ENCODE measurements around the gene RCC2.
"Not testable (repeated sequence)": the region's sequence is repeated elsewhere in the genome, so short reads cannot be mapped to it uniquely, and the experiment has no call there.

RCC2 gene

GRCh38 chr1:17439250-17440073, at the start of gene RCC2:
TSS of gene RCC2 (minus strand) at chr1:17439677. CDS start at chr1:17438514, 1,163 bp downstream.
- peaks cover 29% of the 10 kb centered on the region for H3K36me3 ChIP-seq
- peak within 1 kb of the TSS; percentile 100 for H3K4me3 ChIP-seq
- no peaks in the 10 kb centered on the region for H3K9me3 ChIP-seq
- peak within 1 kb of the TSS; percentile 100 for H3K27ac ChIP-seq
- H3K4me1 ChIP-seq, result peaks cover 51% of the 10 kb centered on the region
- peaks cover 31% of the 10 kb centered on the region for H4K20me1 ChIP-seq
- TF ChIP-seq Cebpa-rat (IDR thresholded peaks at IDR 0.05), result no peak
- no peaks in the 10 kb centered on the region for H3K27me3 ChIP-seq
- H3K4me2 ChIP-seq, result peak within 1 kb of the TSS; percentile 91
- H3K9ac ChIP-seq, result peak within 1 kb of the TSS; percentile 100

GRCh38 chr1:17486242-17486641, 46.8 kb upstream of the RCC2 start:
- no peaks in the 10 kb centered on the region for H3K27me3 ChIP-seq
- no peak overlapping the region for H3K27ac ChIP-seq
- no peaks in the 10 kb centered on the region for H3K9me3 ChIP-seq
- no peaks in the 10 kb centered on the region for H3K4me1 ChIP-seq
- H4K20me1 ChIP-seq, result no peaks in the 10 kb centered on the region
- H3K36me3 ChIP-seq, result no peaks in the 10 kb centered on the region
- no peak for TF ChIP-seq Cebpa-rat (IDR thresholded peaks at IDR 0.05)
- no peak overlapping the region for H3K4me3 ChIP-seq
- H3K4me2 ChIP-seq, result no peak overlapping the region
- no peak overlapping the region for H3K9ac ChIP-seq

GRCh38 chr1:17485281-17485680, 45.8 kb upstream of the RCC2 start:
- Histone ChIP-seq H3K4me2 (no peak overlapping the region), H3K4me3 (no peak overlapping the region), H4K20me1 (no peaks in the 10 kb centered on the region), H3K4me1 (no peaks in the 10 kb centered on the region), H3K27me3 (no peaks in the 10 kb centered on the region), H3K36me3 (no peaks in the 10 kb centered on the region), H3K27ac (no peak overlapping the region), H3K9ac (no peak overlapping the region), H3K9me3 (no peaks in the 10 kb centered on the region)
- no peak for TF ChIP-seq Cebpa-rat (IDR thresholded peaks at IDR 0.05)

- H4K20me1 ChIP-seq, H3K27ac ChIP-seq, H3K4me3 ChIP-seq, H3K27me3 ChIP-seq, H3K4me1 ChIP-seq, H3K36me3 ChIP-seq, H3K4me2 ChIP-seq, H3K9ac ChIP-seq, H3K9me3 ChIP-seq: not testable (repeated sequence)
Observed at GRCh38 chr1:17481981-17482380, 42.5 kb upstream of the RCC2 start.

GRCh38 chr1:17480846-17481245, 41.4 kb upstream of the RCC2 start:
- Histone ChIP-seq H3K4me1 (no peaks in the 10 kb centered on the region), H3K9me3 (no peaks in the 10 kb centered on the region), H3K9ac (no peak overlapping the region), H3K4me3 (no peak overlapping the region), H4K20me1 (no peaks in the 10 kb centered on the region), H3K4me2 (no peak overlapping the region), H3K36me3 (no peaks in the 10 kb centered on the region), H3K27ac (no peak overlapping the region), H3K27me3 (no peaks in the 10 kb centered on the region)
- TF ChIP-seq Cebpa-rat (IDR thresholded peaks at IDR 0.05), result no peak

GRCh38 chr1:17475752-17476151, 36.3 kb upstream of the RCC2 start:
- TF ChIP-seq Cebpa-rat (IDR thresholded peaks at IDR 0.05), result no peak
- no peaks in the 10 kb centered on the region for H3K36me3 ChIP-seq
- no peak overlapping the region for H3K9ac ChIP-seq
- H4K20me1 ChIP-seq, result no peaks in the 10 kb centered on the region
- H3K9me3 ChIP-seq, result no peaks in the 10 kb centered on the region
- H3K4me2 ChIP-seq, result no peak overlapping the region
- no peak overlapping the region for H3K27ac ChIP-seq
- no peaks in the 10 kb centered on the region for H3K27me3 ChIP-seq
- H3K4me3 ChIP-seq, result no peak overlapping the region
- no peaks in the 10 kb centered on the region for H3K4me1 ChIP-seq

GRCh38 chr1:17474836-17475555, 35.5 kb upstream of the RCC2 start:
- not testable (repeated sequence) for H3K4me3 ChIP-seq, H3K27ac ChIP-seq, H3K4me2 ChIP-seq, H3K27me3 ChIP-seq, H4K20me1 ChIP-seq, H3K9ac ChIP-seq, H3K9me3 ChIP-seq, H3K36me3 ChIP-seq, H3K4me1 ChIP-seq

- Histone ChIP-seq H3K4me1 (no peaks in the 10 kb centered on the region), H3K9me3 (no peaks in the 10 kb centered on the region), H3K4me2 (no peak overlapping the region), H3K36me3 (no peaks in the 10 kb centered on the region), H4K20me1 (no peaks in the 10 kb centered on the region), H3K27me3 (no peaks in the 10 kb centered on the region), H3K9ac (no peak overlapping the region), H3K27ac (no peak overlapping the region), H3K4me3 (no peak overlapping the region)
- TF ChIP-seq Cebpa-rat (IDR thresholded peaks at IDR 0.05), result no peak
Observed at GRCh38 chr1:17472814-17473213, 33.3 kb upstream of the RCC2 start.

- Histone ChIP-seq H3K4me3 (no peak overlapping the region), H3K27me3 (no peaks in the 10 kb centered on the region), H3K27ac (no peak overlapping the region), H3K4me2 (no peak overlapping the region), H3K9me3 (no peaks in the 10 kb centered on the region), H3K4me1 (no peaks in the 10 kb centered on the region), H3K9ac (no peak overlapping the region), H4K20me1 (no peaks in the 10 kb centered on the region), H3K36me3 (no peaks in the 10 kb centered on the region)
- TF ChIP-seq Cebpa-rat (IDR thresholded peaks at IDR 0.05), result no peak
Observed at GRCh38 chr1:17471393-17471792, 31.9 kb upstream of the RCC2 start.

- Histone ChIP-seq H3K9ac (no peak overlapping the region), H3K4me2 (no peak overlapping the region), H3K4me3 (no peak overlapping the region), H3K9me3 (no peaks in the 10 kb centered on the region), H3K4me1 (no peaks in the 10 kb centered on the region), H4K20me1 (no peaks in the 10 kb centered on the region), H3K27ac (no peak overlapping the region), H3K27me3 (no peaks in the 10 kb centered on the region), H3K36me3 (no peaks in the 10 kb centered on the region)
- TF ChIP-seq Cebpa-rat (IDR thresholded peaks at IDR 0.05), result no peak
Observed at GRCh38 chr1:17470021-17470799, 30.7 kb upstream of the RCC2 start.

- H3K4me3 ChIP-seq, H3K4me2 ChIP-seq, H3K27ac ChIP-seq, H3K9ac ChIP-seq, H3K4me1 ChIP-seq, H3K36me3 ChIP-seq, H3K27me3 ChIP-seq, H3K9me3 ChIP-seq, H4K20me1 ChIP-seq: not testable (repeated sequence)
Observed at GRCh38 chr1:17468357-17469265, 29.1 kb upstream of the RCC2 start.
